ENCODE data around the gene MORC3.

Gene MORC3

DNA sequence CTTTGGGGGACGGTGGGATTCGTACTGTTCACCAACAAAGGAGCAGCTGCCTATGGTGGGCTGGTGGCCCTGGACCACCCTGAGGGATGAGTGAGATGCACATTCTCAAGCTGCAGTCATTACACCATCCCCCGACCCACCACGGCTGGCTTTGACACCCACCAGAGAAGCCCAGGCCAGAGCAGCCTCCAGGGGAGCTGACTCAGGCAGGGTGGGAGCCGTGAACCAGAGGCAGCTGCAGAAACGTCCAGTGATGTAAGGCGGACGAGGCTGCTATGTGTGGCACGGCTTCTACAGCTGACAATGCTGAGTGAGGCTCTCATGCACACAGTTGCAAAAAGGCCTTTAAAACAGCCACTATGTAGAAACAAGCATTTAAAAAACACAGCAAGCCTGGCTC is 105.3 kb downstream of the MORC3 start:
- no peak for DNase-seq

All from kidney glomerular epithelial cell (primary cell).